Prostate gland (tissue), 2 donors: ENCODE results near the gene SRGAP1.

Experiments
- POLR2AphosphoS5 ChIP-seq: sonication (generic); formaldehyde crosslinking; IDR thresholded peaks from one replicate; pipeline ENCODE4 v1.6.1; 2017; ENCODE audit warnings: antibody characterized with exemption
- TF ChIP-seq, protein P1 (sequence below), 4 experiments: fragments of 200-600 bp in 2 of 4; fragments of 450-650 bp in 2 of 4; sonication (generic) in 2 of 4; IDR thresholded peaks; 1 replicate in 3 of 4; 2 replicates in 1 of 4; pipeline ENCODE4 v1.5.1; 2016 to 2019; ENCODE audit warnings: antibody characterized with exemption in 4 of 4, mild to moderate bottlenecking in 2 of 4, moderate library complexity in 2 of 4

DNA sequence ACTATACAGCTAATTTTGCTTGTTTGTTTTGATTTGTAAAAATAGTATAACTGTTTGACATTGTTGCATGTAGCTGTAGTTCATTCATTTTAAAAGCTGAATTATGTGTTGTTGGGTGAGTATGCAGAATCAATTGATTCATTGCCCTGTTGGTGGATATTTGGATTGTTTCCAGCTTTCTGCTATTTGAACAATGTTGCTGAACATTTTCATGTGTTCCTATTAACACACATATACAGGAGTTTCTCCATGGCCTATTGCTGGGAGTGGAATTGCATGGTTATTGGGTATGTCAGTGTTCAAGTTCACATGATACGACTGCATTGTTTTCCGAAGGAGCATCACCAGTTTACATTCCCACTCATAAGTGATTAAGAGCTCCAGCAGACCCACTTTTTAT lies 75.3 kb downstream of the SRGAP1 start:
- TF ChIP-seq POLR2AphosphoS5: no peak
- TF ChIP-seq, protein P1, sequence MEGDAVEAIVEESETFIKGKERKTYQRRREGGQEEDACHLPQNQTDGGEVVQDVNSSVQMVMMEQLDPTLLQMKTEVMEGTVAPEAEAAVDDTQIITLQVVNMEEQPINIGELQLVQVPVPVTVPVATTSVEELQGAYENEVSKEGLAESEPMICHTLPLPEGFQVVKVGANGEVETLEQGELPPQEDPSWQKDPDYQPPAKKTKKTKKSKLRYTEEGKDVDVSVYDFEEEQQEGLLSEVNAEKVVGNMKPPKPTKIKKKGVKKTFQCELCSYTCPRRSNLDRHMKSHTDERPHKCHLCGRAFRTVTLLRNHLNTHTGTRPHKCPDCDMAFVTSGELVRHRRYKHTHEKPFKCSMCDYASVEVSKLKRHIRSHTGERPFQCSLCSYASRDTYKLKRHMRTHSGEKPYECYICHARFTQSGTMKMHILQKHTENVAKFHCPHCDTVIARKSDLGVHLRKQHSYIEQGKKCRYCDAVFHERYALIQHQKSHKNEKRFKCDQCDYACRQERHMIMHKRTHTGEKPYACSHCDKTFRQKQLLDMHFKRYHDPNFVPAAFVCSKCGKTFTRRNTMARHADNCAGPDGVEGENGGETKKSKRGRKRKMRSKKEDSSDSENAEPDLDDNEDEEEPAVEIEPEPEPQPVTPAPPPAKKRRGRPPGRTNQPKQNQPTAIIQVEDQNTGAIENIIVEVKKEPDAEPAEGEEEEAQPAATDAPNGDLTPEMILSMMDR (IDR thresholded peaks at IDR 0.05): no peak
